HTR-8/SVneo (cell line): ENCODE measurements around the gene ATXN7L3.
"Not testable (repeated sequence)": the region's sequence is repeated elsewhere in the genome, so short reads cannot be mapped to it uniquely, and the experiment has no call there.

Experiments used
- DNase-seq: peaks from one replicate; pipeline ENCODE4 v3.0.0; 2011; ENCODE audit warnings: low spot score, mixed read lengths; ENCODE audit not compliant: insufficient read length
- FAIRE-seq: peaks from 2 replicates; lab custom pipeline; 2011; peaks lifted over from hg19 to GRCh38; lab: Jason Lieb, UNC

ATXN7L3 gene

DNA sequence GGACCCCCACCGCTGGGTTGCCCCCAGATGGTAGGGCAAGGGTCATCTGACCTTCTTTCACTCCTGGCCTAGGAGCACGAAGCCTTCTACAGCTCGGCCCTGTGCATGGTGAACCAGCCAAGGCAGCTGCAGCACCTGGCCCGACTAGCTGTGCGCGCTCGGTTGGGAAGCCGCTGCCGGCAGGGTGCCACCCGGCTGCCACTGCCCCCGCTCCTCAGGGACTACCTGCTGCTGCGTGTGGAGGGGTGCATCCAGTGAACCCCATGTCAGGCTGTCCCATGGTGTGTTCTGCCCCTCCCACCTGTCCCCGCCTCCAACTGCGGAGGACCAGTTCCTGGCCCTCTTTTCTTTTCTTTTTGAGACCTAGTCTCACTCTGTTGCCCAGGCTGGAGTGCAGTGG, 21.6 kb downstream of the ATXN7L3 start:
- DNase-seq = no peak
- no peak for FAIRE-seq

GRCh38 chr17:44177640-44178039, 22.0 kb downstream of the ATXN7L3 start:
- no peak for FAIRE-seq
- no peak for DNase-seq

DNA sequence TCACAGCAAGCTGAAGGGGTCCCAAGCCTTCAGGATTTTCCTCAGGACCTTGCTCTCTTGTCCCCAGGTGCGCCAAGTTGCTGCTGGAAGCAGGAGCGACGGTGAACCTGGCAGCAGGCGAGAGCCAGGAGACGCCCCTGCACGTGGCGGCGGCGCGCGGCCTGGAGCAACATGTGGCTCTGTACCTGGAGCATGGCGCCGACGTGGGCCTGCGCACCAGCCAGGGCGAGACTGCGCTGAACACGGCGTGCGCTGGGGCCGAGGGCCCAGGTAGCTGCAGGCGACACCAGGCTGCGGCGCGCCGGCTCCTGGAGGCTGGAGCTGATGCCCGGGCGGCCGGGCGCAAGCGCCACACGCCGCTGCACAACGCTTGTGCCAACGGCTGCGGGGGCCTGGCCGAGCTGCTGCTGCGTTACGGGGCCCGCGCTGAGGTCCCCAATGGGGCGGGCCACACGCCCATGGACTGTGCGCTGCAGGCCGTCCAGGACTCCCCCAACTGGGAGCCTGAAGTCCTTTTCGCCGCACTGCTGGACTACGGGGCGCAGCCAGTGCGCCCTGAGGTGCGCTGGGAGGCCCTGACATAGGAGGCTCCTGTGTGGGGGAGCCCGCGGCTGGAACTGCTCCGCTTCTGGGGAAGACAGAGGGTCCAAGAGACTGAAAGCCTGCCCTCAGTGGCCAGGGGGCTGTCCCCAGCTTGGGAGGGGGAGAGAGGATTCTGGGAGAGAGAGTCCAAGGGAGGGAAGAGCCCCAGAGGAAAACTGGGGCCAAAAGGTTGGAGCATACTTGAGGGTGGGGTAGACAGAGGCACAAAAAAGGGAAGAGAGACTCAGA, 22.8 kb downstream of the ATXN7L3 start:
- DNase-seq (no peak), FAIRE-seq (no peak)

- no peak for FAIRE-seq
Observed at GRCh38 chr17:44176257-44176656, 23.4 kb downstream of the ATXN7L3 start.

GRCh38 chr17:44174427-44174826, 25.3 kb downstream of the ATXN7L3 start:
- FAIRE-seq (no peak), DNase-seq (no peak)

More at GRCh38 chr17:44176257-44176656, 23.4 kb downstream of the ATXN7L3 start:
- DNase-seq = no peak

GRCh38 chr17:44171931-44172455, 27.7 kb downstream of the ATXN7L3 start:
- no peak for DNase-seq
- FAIRE-seq = peak; percentile 44

- DNase-seq (no peak), FAIRE-seq (no peak)
Observed at GRCh38 chr17:44170499-44171201, 29.0 kb downstream of the ATXN7L3 start, which contains the start of gene ASB16. ASB16 (plus strand) TSS chr17:44170704; CDS start chr17:44170790, 86 bp downstream.

DNA sequence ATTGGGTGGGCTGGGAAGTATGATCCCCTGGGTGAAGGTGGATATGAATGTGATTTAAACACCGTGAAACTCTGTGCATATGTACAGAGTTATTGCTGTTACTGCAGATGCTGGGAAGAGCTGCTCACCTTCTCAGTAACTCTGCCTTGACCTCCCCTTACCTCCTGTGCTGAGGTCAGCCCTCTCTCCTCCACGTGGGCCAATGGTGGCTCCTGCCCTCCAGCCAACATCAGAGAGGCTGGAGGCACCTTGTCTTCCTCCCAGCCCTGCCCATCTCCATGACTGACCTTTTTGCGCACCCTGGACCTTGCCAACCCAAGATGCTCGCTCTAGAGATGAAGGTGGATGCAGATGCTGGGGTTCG, 29.6 kb downstream of the ATXN7L3 start:
- DNase-seq (no peak), FAIRE-seq (no peak)

GRCh38 chr17:44167181-44167861, 32.4 kb downstream of the ATXN7L3 start:
- FAIRE-seq = no peak
- DNase-seq = no peak

- FAIRE-seq = no peak
- no peak for DNase-seq
Observed at GRCh38 chr17:44164476-44164875, 35.2 kb downstream of the ATXN7L3 start.

DNA sequence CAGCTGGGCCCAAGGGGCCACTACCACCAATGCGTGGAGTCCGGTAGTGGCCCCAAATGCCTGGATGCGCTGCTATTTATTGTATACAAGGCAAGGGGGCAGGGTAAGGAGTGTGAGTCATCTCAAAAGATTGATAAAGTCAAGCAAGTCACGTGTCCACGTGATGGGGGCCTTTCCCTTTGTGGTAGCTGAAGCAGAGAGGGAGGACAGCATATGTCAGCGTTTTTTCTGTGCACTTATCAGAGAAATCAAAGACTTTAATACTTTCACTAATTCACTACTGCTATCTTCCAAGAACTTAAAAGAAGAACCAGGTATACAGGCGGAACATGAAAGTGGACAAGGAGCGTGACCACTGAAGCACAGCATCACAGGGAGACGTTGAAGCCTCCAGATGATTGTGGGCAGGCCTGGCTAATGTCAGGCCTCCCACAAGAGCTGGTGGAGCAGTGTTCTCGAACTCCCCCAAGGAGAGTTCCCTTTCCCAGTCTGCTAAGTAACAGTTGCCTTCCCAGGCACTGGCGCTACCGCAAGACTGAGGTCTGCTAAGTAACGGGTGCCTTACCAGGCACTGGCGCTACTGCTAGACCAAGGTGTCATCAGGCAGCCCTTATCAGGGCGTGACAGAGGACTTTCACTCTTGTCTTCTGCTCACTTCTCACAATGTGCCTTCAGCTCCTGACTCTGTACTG, 40.0 kb downstream of the ATXN7L3 start:
- DNase-seq = no peak
- no peak for FAIRE-seq

DNA sequence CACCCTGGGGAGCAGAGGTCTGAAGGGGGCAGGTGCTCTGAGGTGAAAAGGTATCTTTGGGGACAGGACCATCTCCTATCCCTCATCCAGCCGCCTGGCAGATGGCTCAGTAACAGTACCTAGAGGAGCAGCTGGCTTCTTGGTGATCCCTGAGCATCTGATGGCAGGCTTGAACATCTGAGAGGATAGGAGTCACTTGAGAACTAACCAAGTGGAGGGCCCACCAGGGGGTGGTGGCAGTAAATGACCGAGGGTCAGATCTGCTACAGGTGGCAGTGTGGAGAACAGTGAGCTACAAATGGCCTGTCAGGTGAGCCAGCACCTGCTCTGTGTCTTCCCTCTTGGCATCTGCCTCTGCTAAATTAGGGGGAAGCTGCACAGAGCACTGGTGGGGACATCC, 44.2 kb downstream of the ATXN7L3 start:
- DNase-seq (no peak), FAIRE-seq (no peak)

GRCh38 chr17:44152875-44153274, 46.8 kb downstream of the ATXN7L3 start:
- DNase-seq (no peak), FAIRE-seq (peak; percentile 49)

DNA sequence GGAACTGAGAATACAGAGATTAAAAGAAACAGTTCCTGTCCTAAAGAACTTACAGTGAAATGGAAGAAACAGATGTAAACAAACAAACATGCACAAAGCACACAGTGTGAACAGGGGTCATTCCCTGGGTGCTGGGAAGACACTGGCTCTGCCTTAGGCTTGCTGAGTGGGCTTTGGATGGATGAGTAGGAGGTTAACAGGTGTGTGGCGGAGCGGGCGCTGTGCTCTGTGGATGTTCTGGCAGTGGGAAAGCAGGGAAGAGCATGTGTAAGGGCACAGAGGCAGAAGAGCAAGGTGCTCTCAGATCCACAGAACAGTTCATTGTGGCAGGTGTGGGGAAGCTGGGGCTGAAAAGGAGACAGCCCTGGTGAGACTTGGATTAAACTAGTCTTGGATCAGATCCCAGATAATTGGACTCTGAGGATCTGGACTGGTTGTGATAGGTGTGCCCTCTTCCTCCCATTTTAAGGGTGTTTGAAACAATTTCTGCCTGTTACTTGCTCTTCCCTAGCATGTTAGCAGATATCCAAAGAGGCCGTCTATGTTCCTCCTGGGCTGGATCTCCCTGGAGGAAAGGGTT, 49.8 kb downstream of the ATXN7L3 start:
- FAIRE-seq (peak; percentile 80), DNase-seq (no peak)

GRCh38 chr17:44149066-44149465, 50.6 kb downstream of the ATXN7L3 start:
- not testable (repeated sequence) for FAIRE-seq, DNase-seq

- FAIRE-seq (no peak), DNase-seq (no peak)
Observed at GRCh38 chr17:44147812-44148211, 51.9 kb downstream of the ATXN7L3 start.

DNA sequence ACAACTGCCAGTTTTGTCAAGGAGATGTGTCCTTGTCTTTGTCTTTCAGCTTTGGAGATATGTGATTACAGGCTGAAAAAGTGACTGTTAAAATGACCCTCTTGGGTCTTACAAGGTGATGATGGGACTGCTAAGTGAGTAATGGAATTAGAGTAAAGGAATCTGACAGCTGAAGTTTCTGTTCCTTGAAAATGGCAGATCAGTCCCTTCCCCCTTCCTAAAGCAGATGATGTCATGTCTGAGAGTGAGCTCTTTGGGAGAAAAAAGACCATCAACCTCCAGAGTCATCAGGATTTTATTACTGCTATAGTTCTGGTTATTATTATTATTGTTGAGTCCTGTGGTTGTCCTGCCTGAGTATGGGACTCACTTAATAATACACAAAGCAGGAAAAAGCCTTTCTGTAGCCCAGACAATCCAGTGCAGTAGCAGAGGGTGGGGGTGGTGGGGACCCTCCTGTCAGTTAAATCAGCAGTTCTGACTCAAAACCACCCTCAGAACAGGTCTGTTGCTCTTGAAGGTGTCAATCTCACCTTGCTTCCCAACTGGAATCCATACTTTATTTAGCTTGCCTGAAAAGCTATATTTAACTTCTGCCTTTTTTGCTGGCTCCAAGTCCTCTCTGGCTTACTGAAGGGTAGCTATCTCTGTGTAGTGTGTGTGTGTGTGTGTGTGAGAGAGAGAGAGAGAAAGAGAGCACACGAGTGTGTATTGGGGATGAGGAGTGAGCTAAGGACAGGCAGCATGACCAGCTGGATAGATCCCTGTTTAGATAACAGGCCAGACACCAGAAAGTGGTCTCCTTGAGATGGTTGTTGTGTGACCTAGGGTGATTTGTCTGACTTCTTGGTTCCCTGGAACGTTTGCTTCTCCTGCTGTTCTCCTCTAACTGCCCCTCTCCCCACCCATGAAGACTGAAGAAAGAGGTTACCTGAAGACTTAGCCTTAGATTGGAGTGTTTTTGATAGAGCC, 53.0 kb downstream of the ATXN7L3 start:
- FAIRE-seq (no peak), DNase-seq (no peak)

DNA sequence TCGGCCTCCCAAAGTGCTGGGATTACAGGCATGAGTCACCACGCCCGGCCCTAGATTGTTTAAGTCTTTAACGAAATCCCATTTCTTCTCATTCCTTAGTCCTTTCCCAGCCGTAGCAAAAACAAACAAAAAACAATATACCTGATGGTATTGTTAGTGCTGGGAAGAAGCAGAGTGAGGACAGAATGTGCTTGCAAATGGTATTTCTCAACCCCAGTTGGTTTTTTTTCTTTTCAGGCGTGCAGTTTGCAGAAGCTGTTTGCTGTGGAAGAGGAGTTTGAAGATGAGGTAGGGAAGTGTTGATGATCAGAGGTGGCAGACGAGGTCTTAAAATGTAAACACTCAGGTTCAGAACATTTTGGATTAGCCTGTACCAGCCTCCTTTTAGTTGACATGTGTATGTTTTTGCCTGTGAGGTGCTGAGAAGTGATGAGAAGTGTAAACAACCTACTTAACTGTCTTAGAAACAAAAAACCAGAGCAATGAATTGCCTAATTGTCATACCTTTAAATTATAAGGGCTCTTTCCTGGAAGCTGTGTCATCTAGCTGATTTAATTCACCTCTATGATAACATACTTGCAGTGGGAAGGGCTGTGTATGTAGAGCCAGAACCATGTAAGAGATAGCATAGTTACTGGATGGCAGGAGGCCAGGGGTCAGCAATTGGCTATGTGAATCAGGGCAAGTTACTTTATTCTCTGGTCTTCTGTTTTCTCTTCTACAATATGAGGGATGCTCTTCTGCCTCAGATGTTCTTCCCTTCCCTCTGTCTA, 54.5 kb downstream of the ATXN7L3 start:
- no peak for FAIRE-seq
- no peak for DNase-seq
